ENCODE results near the gene DHPS.
"Not testable (repeated sequence)": the region's sequence is repeated elsewhere in the genome, so short reads cannot be mapped to it uniquely, and the experiment has no call there.

The DHPS gene

DNA sequence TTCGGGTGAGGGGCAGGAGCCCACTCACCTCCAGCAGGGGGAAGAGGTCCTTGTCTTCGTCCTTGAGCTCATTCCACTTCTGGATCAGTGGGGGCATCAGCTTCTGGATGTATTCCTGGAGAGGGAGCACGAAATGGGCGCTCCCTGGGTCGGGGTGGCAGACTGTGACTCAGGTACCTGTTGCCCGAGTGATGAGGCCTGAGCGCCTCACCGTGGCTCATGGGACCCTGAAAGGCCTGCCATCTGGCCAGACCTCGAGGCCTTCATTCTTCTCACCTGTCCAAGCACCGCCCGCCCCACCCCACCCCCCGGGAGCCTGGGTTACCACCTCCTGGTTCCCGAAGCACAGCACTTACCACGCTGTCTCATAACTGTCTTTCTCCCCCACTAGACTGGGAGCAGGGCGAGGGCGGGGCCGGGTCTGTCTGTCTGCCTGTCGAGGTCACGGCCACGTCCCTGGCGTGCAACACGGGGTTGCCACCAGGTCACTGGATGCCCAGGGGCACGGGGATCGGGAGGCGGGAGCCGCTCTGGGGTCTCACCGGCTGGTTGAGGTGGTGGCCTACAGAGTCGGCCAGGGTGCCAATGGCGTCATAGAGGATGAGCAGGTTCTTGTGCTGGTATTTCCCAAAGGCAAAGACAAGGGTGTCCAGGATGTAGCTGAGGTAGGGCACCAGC, 24.1 kb upstream of the DHPS start:
- no peak for DNase-seq (ENCODE audit: low spot score)

DNA sequence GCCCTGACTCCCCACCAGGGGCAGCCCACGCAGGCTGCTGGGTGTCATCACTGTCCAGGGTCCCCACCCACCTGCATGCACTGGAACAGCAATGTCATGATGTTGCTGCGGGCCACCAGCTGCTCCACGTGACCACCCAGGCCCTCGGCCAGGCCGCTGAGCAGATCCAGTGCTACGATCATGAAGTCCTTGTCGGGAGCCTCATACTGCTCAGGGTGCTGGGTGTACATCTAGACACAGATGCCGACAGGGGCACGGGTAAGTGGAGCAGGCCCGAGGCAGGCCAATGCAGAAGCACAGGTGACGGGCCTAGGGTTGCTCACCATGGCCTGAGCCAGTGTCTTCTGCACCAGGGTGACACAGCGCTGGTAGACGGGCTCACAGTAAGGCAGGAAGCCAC, 23.5 kb upstream of the DHPS start:
- DNase-seq (ENCODE audit: low spot score): no peak

DNA sequence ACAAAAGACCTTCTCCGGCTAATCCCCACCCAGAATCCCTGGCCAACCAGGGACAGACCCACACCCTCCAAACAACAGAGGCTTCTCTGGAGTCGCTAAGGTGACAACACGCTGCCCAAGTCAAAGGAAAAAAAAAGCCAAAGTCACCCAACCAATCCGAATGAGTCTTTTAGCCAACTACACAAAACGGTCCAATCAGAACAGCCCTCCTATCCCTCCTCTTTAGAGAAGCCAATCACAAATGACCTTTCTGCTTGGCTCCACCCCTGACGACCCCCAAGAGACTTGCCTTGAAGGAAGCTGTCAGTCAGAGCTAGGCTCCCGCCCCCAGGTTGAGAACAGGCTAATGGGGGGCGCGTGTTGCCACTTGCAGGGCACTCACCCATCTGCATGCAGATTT, 21.4 kb upstream of the DHPS start:
- peak; percentile 84 for DNase-seq (ENCODE audit: low spot score)

DNA sequence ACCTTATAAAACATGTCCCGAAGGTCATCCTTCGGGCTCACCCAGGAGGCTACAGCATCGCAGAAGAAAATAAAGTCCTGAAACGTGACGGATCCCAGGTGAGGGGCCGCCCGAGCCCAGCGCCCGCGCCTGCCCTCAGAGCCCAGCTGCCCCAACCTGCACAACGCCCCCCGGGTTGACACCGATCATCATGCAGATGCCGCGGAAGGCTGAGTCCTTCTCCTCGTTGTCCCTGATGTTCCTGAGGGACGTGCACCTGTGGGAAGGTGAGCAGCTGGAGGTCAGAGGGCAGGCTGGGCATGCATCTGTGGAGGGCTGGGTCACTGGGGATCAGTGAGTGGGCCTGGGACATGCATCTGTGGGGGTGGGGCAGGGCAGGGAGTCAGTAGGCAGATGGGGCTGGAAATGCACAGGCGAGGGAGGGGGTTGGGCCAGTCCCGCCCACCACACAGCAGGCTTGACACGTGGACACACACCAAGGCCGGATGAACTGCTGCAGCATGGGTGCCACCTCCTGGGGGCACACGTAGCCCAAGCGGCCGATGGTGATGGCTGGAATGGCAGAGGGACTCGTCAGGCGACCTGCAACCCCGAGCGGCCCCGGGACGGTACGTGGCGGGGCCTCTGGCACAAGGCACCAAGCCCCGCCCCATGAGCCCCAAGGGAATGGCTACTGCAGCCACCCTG, 20.1 kb upstream of the DHPS start:
- DNase-seq (ENCODE audit: low spot score): no peak

DNA sequence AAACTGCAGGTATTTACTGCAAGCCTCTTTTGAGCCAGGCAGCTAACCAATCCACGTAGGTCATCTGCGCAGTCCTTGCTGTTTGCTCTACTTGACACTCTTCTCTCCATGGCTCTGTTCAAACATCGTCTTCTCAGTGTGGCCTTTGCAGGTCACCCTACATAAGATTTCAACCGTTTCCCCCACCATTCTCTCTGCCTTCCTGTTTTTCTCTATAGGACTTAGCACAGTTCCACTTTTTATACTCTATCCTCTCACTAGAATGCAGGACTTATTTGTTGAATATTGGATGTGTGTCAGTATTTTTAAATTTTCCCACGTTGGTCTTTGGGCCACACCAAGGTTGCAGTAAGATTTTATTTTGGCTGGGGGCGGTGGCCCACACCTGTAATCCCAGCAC, 16.5 kb upstream of the DHPS start:
- DNase-seq (ENCODE audit: low spot score): no peak

DNA sequence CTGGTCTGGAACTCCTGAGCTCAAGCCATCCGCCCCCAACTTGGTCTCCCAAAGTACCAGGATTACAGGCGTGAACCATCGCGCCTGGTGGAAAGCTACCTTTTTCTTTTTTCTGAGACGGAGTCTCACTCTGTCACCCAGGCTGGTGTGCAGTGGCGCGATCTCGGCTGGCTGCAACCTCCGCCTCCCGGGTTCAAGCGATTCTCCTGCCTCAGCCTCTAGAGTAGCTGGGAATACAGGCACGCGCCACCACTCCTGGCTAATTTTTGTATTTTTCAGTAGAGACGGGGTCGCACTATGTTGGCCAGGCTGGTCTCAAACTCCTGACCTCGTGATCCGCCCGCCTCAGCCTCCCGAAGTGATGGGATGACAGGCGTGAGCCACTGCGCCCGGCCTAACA, 15.7 kb upstream of the DHPS start:
- DNase-seq (ENCODE audit: low spot score): not testable (repeated sequence)

DNA sequence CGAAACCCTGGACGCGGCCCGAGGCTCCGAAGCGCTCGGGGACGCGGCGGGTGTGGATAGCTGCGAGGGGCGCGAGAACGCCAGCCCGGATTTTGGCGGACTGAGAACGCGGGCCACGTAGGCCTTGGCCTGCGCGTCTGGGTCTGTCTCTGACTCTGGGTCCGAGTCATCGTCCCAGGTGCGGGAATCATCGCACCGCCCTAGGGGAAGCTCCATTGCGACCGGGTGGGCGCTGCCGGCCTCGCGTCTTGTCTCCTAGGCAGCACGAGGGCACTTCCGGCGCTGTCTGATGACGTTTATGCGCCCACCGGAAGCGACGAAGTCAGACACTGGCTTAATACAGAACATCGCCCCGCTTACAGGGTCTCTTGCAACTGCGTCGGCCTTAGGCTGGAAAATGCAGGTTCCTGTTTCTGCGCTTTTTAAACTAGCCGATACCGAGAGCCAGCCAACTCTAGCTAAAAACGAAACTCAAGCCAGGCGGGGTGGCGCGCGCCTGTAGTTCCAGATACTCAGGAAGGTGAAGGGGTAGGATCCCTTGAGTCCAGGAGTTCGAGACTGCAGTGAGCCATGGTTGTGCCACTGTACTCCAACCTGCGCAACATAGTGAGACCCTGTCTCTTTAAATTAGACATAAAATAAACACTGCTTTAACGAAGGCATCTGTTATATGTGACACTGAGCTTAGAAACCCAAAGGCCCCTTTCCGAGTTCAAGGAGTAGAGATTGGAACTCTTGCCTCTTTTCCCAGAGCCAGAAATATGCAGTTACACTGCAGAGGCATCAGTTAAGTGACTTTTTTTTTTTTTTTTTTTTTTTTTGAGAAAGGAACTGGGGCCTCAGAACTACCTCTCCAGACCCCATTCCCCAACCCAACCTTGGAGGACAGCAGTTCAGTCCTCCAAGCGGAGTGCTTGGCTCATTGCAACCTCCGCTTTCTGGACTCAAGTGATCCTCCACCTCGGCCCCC, 15.0 kb upstream of the DHPS start, which contains the start of gene FBXW9:
FBXW9 (minus strand) TSS at position 266 of the 970 bp plus-strand sequence; CDS start at position 216, 50 bp downstream.
- DNase-seq (ENCODE audit: low spot score): peak; percentile 95

DNA sequence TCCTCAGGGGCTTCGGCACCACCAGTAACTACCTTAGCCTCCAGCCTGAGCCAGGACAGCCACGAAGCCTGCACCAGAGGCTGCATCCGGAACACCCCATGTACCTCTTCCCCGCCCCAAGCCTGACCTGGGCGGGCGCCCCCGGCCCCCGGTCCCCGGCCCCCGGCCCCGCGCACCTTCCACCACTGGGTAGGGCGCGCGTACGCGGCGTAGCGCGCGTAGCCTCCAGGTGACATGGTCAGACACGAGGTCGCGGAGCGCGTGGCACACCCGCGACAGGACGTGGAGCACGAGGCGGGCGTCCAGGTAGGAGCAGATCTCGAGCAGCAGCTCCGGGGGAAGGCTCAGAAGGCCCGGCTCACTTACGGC, 14.3 kb upstream of the DHPS start:
- no peak for DNase-seq (ENCODE audit: low spot score)

DNA sequence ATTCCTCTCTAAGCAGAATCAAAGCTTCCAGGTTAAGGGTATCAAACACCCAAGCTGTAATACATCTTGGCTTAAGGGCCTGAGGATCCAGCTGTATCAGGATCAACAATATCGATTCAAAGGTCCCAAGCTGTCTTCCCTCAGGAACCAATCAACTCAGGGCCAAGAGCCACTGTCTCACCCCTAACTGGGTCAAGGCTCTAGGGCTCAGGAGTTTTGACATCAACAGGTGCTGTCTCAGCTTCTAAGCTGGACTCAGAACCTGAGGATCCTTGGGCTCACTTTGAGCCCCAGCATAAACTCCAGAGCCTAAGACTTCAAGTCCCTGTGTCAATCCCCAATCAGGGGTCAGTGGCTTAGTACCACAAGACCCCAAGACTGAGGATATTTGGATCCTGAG, 13.8 kb upstream of the DHPS start:
- DNase-seq (ENCODE audit: low spot score): no peak

DNA sequence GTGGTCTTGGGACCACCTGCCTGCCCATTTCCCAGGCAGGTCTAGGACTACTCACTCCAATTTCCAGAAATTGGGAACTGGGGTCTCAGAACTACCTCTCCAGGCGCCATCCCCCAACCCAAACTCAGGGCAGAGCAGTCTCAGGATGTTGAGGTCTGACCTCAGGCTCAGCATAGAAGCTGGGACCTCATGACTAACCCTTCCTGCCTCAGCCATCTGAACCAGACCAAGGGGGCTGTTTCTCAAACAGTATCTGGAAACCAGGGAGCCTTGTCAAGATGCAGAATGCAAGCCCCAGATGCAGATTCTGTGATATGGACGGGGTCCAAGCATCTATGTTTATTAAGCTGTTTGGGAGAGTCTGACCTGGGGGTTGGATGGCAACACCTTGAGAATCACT, 13.4 kb upstream of the DHPS start:
- DNase-seq (ENCODE audit: low spot score): no peak

DNA sequence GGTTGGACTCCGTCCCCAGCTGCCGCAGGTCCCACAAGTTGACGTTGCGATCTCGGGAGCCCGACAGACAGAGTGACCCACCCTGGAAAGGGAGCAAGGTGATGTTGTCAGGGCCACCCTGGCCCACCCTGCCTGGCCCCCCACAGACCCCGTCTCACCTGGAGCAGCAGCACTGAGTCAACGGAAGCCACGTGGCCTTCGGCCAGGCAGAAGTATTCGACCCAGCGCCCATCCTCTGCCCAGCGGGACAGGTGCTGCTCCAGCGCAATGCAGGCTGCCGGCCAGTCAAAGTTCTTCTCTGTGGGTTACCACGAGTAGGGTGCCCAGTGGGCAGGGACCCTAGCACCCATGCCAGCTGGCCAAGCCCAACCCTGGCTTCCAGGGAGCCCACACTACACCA, 13.0 kb upstream of the DHPS start:
- DNase-seq (ENCODE audit: low spot score): no peak

DNA sequence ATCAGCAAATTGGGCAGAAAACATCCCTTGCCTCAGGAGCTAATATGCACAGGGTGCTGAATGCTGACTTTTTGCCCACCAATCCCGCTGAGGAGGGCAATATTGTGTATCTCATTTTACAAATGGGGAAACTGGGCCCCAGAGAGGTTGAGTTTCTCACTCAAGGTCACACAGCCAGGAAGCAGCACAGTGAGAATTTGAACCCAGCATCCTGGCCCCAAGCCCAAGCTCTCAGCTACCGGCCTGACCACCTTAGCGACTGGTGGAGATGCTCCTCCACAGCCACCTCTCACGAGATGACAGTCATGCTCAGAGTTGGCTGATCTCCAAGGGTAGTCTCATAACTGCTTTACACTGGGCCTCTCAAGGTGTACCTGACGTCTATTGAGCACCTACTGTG, 11.3 kb upstream of the DHPS start:
- no peak for DNase-seq (ENCODE audit: low spot score)

DNA sequence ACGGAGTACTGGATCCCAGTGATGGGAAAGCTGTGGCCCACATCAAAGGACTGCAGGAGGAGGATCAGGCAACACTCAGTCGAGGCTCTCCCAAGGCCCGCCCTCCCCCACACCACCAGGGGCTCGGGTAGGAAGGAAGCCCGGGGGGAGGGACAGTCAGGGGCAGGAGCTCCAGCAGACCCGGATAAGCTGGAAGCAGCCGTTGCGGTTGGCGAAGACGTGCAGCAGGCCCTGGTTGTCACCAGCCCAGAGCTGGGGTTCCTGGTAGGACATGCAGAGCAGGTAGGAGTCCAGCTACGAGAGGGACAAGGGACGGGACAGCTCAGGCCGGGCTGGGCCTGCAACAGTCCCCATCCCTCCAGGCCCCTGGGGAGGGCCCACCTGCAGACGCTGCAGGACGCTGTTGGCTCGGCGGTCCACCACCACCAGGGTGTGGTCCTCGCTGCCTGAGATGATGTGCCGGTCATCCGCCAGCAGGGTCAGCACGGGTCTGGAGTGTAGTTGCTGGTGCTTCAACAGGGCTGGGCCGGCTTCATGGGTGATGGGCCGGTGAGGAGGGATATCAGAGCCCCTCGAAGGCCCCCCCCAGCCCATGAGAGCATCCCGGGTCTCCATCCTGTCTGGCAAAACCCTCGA, 8.0 kb upstream of the DHPS start:
- DNase-seq (ENCODE audit: low spot score): no peak

DNA sequence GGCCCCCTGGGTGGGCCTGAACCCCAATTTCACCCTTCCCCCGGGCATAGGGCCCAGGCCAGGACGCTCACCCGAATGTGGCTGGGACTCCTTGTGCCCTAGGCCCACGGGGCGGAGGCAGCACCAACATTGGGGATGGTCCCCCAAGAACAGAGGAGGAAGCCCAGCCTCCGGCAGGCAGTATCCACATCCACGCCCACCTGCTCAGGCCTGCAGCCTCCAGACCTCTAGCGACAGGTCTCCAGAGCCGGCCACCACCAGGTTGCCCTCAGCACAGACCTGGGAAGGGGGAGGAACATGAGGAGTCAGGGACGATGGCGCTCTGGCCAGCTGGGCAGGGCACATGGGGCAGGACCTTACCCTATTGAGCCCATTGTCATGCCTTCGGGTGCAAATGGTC, 7.3 kb upstream of the DHPS start:
- no peak for DNase-seq (ENCODE audit: low spot score)

DNA sequence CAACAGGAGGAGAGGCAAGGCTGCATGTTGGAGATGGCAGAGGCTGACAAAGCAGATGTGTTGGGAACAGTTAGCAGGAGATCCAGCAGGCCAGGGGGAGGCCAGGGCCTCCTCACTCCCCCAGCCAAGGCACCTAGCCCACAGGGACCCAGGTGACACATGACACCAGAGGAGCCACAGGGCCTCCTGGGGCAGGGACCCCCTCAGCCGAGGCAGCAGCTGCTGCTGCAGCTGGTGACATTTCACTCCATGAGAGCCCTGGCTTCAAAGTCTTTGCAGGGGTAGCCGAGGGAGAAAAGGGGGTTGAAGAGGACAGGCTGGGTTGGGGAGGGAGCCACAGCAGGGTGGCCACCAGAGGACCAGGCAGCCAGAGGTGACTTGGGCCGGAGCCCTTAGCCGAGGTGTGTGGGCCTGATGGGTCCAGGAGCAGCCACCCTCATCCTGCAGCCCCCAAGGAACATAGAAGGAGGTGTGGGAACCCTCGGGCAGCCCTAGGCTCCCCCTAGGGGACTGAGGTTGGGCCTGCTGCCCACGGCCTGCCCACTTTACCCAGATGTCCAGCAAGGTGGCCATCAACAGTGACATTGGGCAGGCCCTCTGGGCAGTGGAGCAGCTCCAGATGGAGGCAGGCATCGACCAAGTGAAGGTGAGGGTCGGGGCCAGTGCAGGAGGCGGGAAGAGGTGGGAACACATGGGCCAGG, 6.0 kb upstream of the DHPS start, which contains the start of gene GNG14:
GNG14 (plus strand) TSS at position 503 of the 701 bp plus-strand sequence; CDS start at position 554, 51 bp downstream.
- DNase-seq (ENCODE audit: low spot score): no peak

DNA sequence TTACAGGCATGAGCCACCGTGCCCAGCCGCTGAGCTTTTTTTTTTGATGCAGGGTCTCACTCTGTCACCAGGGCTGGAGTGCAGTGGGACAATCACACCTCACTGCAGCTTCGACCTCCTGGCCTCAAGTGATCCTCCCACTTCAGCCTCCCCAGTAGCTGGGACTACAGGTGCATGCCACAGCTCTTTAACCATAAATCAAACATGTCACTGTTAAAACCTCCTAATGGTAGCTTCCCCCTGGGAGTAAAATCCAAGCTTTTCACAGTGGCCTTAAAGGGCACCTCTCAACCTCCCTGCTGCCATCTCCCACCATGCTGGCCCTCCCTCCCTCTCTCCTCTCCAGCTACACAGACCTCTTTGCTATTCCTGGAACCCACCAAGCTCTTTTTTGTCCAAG, 4.2 kb upstream of the DHPS start:
- no peak for DNase-seq (ENCODE audit: low spot score)

DNA sequence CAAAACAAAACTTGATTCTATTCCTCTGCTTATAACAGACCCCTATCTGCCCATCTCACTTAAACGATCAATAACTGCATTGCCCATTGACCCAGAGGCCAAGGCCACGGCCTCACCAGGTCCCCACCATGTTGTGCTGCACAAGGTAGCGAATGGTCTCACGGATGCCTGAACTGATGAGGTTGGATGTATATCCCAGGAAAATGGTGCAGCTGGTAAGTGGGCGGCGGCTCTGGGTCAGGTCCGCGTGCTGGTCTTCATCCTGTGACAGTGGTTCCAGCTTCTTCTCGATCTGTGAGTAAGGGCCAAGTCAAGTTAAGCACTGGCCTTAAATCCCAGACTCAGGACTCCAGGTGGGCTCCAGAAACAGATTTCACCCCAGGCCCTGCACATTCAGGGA, 1.6 kb downstream of the DHPS start:
- DNase-seq (ENCODE audit: low spot score): no peak

DNA sequence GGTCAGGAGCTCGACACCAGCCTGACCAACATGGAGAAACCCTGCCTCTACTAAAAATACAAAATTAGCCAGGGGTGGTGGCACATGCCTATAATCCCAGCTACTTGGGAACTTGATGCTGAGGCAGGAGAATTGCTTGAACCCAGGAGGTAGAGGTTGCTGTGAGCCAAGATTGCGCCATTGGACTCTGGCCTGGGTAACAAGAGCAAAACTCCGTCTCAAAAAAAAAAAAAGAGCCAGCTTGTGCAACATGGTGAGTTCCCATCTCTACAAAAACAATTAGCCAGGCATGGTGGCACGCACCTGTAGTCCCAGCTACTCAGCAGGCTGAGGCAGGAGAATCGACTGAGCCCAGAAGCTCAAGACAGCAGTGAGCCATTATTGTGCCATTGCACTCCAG, 3.6 kb downstream of the DHPS start:
- not testable (repeated sequence) for DNase-seq (ENCODE audit: low spot score)

DNA sequence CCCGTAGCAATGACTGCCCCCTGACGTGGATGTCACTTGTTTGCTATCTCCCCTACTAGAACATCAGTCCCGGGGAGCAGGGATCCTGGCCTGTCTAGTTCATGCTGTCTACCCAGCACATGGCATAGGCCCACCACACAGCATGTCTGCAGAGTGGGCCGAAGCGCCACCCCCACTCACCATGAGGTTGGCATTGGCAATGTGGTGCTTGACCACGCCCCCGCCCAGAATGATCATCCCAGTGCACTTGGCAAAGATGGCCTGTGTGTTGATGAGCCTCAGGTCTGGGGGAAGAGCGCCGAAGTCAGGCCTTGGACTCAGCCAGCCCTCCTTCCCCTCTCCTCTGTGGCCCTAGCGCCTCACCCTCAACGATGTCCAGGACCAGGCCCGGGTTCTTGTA, 4.8 kb downstream of the DHPS start:
- DNase-seq (ENCODE audit: low spot score): no peak

DNA sequence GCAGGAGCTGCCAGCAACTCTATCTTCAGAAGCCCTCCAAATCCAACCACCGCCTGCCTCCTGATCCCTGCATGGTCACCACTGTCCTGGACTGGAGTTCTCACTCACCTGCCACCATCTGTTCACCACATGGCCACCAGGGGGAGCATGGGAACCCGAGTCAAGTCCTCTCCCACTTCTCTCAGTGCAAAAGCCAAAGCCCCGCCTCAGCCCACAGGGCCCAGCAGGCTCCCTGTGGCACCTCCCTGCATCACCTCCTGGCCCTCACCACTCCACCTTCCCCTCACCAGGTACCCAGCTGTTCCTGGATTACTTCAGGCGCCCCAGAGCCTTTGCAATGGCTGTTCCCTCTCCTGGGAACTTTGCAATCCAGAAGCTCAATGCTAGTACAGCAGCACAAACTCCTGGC, 5.3 kb downstream of the DHPS start:
- DNase-seq (ENCODE audit: low spot score): peak; percentile 78

DNA sequence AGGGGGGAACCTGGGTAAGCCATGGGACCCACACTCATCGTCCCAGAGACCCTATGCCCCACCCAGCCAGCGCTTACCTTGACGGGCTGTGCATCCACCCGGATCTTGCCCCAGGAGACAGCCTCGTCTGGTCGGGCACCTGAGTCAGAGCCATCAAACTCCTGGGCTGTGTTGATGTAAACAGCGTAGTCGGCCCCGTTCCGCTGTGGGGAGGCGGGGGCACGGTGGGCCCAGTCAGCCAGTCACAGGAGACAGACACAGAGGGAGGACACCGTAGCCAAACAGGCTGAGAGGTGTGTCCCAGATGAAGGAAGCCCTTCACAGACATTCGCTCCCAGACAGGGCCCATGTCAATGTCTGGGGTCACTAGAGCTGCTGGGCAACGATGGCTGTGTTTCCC, 5.7 kb downstream of the DHPS start:
- DNase-seq (ENCODE audit: low spot score): no peak
